ENCODE measurements around the gene COL20A1.

DNA sequence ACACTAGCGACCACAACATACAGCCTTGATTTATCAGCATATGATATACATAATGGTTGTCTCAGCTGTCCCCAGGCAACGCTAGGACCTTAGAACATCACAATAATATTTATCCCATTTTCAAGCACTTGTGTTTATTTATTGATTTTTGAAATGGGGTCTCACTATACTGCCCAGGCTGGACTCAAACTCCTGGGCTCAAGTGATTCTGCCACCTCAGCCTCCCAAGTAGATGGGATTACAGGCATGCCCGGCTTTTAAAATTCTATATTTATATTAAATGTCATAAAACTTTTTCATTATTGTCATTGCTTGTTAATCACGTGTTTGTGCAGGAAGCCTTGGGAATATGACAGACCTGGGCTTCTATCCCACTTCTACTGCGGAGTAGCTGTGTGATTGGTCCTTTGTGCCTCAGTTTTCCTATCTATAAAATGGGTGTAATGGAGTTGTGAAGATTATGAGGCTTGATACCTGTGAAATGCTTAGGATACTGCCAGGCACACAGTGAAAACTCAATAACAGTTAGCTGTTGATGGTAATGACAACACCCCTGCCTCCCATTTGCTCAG is 10.2 kb downstream of the COL20A1 start:
- TF ChIP-seq POLR2A (IDR thresholded peaks at IDR 0.05; ENCODE audit: low read length) (no peak), GATA1 (IDR thresholded peaks at IDR 0.05; ENCODE audit: low read depth, low read length) (no peak)
